SU-DHL-6 (cell line): Measurements from ENCODE around the gene POLE3.

ENCODE experiments used
- H2AFZ ChIP-seq: fragments of 200-600 bp; sonication (generic); 2 replicates; pipeline ENCODE4 v1.6.1; 2014; ENCODE audit warnings: low read depth, mild to moderate bottlenecking, moderate library complexity, mixed read lengths, antibody characterized with exemption, low read length; ENCODE audit not compliant: severe bottlenecking
- H3F3A ChIP-seq: fragments of 200-600 bp; shearing (Covaris generic); 2 replicates; pipeline ENCODE4 v1.6.0; 2016; ENCODE audit warnings: antibody characterized with exemption, mild to moderate bottlenecking; ENCODE audit not compliant: insufficient read depth
- H3K27ac ChIP-seq: fragments of 200-600 bp; sonication (generic); 2 replicates; pipeline ENCODE4 v1.5.1; 2016; ENCODE audit warnings: low read depth, mild to moderate bottlenecking, low read length, moderate library complexity, mixed read lengths
- H3K27me3 ChIP-seq: fragments of 200-600 bp; sonication (generic), shearing (Covaris generic); 2 replicates; pipeline ENCODE4 v1.6.0; 2014; ENCODE audit warnings: mild to moderate bottlenecking, low read length
- H3K36me3 ChIP-seq: fragments of 200-600 bp; sonication (generic); 2 replicates; pipeline ENCODE4 v1.6.1; 2014; ENCODE audit warnings: mild to moderate bottlenecking, low read length, mixed read lengths
- H3K4me2 ChIP-seq: fragments of 300-600, 200-600 bp; shearing (Covaris generic), sonication (generic); 2 replicates; pipeline ENCODE4 v1.6.0; 2014; ENCODE audit warnings: low read length, low read depth, mild to moderate bottlenecking; ENCODE audit not compliant: poor library complexity, severe bottlenecking
- H3K4me3 ChIP-seq: fragments of 200-600 bp; sonication (generic); 2 replicates; pipeline ENCODE4 v1.5.1; 2014; ENCODE audit warnings: antibody characterized with exemption, low read length, mild to moderate bottlenecking, mixed read lengths; ENCODE audit not compliant: insufficient read depth, poor library complexity, severe bottlenecking
- H3K79me2 ChIP-seq: fragments of 200-600 bp; sonication (generic); 2 replicates; pipeline ENCODE4 v1.6.1; 2014; ENCODE audit warnings: mild to moderate bottlenecking, low read length, moderate library complexity; ENCODE audit not compliant: insufficient read depth
- H3K9ac ChIP-seq: fragments of 200-600 bp; sonication (generic); 2 replicates; pipeline ENCODE4 v1.7.0; 2014; ENCODE audit warnings: mild to moderate bottlenecking, low read length
- H3K9me2 ChIP-seq: fragments of 200-600 bp; sonication (generic); replicated peaks from 2 replicates; pipeline ENCODE4 v1.6.1; 2014; ENCODE audit warnings: low read length; ENCODE audit not compliant: insufficient read depth
- H3K9me3 ChIP-seq: fragments of 200-600 bp; sonication (generic); 2 replicates; pipeline ENCODE4 v1.6.1; 2014; ENCODE audit warnings: low read length, mixed read lengths; ENCODE audit not compliant: insufficient read depth
- H4K20me1 ChIP-seq: fragments of 200-600 bp; sonication (generic); 2 replicates; pipeline ENCODE4 v1.6.1; 2014; ENCODE audit warnings: low read depth, mild to moderate bottlenecking, antibody characterized with exemption, low read length, moderate library complexity, mixed read lengths
- EZH2phosphoT487 ChIP-seq: fragments of 200-600 bp; sonication (generic), shearing (Covaris generic); conservative IDR thresholded peaks from 2 replicates; pipeline ENCODE4 v1.6.1; 2018; ENCODE audit warnings: mild to moderate bottlenecking, antibody characterized with exemption, low read length, moderate library complexity, mixed read lengths
- TF ChIP-seq, protein P1 (sequence below): fragments of 200-600 bp; sonication (generic); IDR thresholded peaks from one replicate; pipeline ENCODE4 v1.5.1; 2017; ENCODE audit warnings: antibody characterized with exemption, mild to moderate bottlenecking, low read length, moderate library complexity; ENCODE audit not compliant: insufficient read depth, poor library complexity, severe bottlenecking

POLE3 gene

DNA sequence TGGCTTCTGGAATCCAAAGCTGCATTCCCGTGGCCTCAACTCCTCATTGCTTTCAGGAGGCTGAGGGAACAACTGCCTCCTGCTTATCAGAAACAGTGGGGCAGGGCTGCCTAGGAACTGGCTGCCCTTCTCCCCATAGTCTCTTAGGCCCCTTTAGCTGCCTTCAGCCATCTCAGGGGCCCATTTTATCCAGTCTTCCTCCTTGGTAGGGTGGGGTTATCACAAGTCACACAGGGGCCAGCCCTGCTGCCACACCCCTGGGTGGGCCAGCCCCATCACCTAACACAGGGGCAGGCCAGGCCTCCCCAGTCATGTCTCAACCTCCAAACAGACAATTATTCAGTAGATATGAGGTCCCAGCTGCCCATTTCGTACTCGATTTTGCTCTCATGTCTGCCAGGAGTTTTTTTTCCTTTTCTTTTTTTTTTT is 13.3 kb downstream of the POLE3 start:
- Histone ChIP-seq H3K79me2 (peaks cover 8% of the 10 kb centered on the region; the same call in 1 of the 2 replicates), H4K20me1 (no peaks in the 10 kb centered on the region), H3K9ac (no peak overlapping the region), H3K9me3 (no peaks in the 10 kb centered on the region), H2AFZ (no peak overlapping the region), H3K27ac (no peak overlapping the region), H3F3A (no peaks in the 10 kb centered on the region), H3K27me3 (no peaks in the 10 kb centered on the region), H3K9me2 (no peaks in the 10 kb centered on the region), H3K36me3 (no peaks in the 10 kb centered on the region), H3K4me2 (no peak overlapping the region), H3K4me3 (no peak overlapping the region)
- TF ChIP-seq, protein P1, sequence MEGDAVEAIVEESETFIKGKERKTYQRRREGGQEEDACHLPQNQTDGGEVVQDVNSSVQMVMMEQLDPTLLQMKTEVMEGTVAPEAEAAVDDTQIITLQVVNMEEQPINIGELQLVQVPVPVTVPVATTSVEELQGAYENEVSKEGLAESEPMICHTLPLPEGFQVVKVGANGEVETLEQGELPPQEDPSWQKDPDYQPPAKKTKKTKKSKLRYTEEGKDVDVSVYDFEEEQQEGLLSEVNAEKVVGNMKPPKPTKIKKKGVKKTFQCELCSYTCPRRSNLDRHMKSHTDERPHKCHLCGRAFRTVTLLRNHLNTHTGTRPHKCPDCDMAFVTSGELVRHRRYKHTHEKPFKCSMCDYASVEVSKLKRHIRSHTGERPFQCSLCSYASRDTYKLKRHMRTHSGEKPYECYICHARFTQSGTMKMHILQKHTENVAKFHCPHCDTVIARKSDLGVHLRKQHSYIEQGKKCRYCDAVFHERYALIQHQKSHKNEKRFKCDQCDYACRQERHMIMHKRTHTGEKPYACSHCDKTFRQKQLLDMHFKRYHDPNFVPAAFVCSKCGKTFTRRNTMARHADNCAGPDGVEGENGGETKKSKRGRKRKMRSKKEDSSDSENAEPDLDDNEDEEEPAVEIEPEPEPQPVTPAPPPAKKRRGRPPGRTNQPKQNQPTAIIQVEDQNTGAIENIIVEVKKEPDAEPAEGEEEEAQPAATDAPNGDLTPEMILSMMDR = no peak
- no peak for TF ChIP-seq EZH2phosphoT487

- H3K36me3 ChIP-seq = no peaks in the 10 kb centered on the region
- TF ChIP-seq EZH2phosphoT487 = no peak
- TF ChIP-seq, protein P1 = no peak
- no peak overlapping the region for H3K4me2 ChIP-seq
- H4K20me1 ChIP-seq = no peaks in the 10 kb centered on the region
- H3K27me3 ChIP-seq = no peaks in the 10 kb centered on the region
- H3K27ac ChIP-seq = no peak overlapping the region
- H3K9me3 ChIP-seq = no peaks in the 10 kb centered on the region
- peaks cover 7% of the 10 kb centered on the region; the same call in 1 of the 2 replicates for H3K79me2 ChIP-seq
- H3K9ac ChIP-seq = no peak overlapping the region
- H3K9me2 ChIP-seq = no peaks in the 10 kb centered on the region
- H3F3A ChIP-seq = no peaks in the 10 kb centered on the region
- no peak overlapping the region for H3K4me3 ChIP-seq
- no peak overlapping the region for H2AFZ ChIP-seq
Observed at GRCh38 chr9:113395000-113395861, 15.2 kb downstream of the POLE3 start.

GRCh38 chr9:113393281-113393680 is 17.2 kb downstream of the POLE3 start:
- no peaks in the 10 kb centered on the region for H3K9me2 ChIP-seq
- no peak overlapping the region for H3K27ac ChIP-seq
- H3K9me3 ChIP-seq = no peaks in the 10 kb centered on the region
- H2AFZ ChIP-seq = no peak overlapping the region
- no peaks in the 10 kb centered on the region for H3K27me3 ChIP-seq
- H4K20me1 ChIP-seq = no peaks in the 10 kb centered on the region
- no peak overlapping the region for H3K4me3 ChIP-seq
- no peaks in the 10 kb centered on the region for H3K79me2 ChIP-seq
- no peaks in the 10 kb centered on the region for H3K36me3 ChIP-seq
- no peaks in the 10 kb centered on the region for H3F3A ChIP-seq
- TF ChIP-seq EZH2phosphoT487 = no peak
- TF ChIP-seq, protein P1 = no peak
- H3K4me2 ChIP-seq = no peak overlapping the region
- no peak overlapping the region for H3K9ac ChIP-seq
